Sigmoid colon (tissue), 7 donors: ENCODE data around the gene PPFIBP2. TPM values are rescaled to one million over a fixed set of nuclear protein-coding genes. Genes with fewer than 3 reads are reported as not detected.

Source experiments
- DNase-seq: peaks from one replicate; pipeline ENCODE4 v3.0.0-alpha.2; 2019
- H3K27ac ChIP-seq, 4 donors: fragments of 200-600 bp; sonication (generic); one replicate each; pipeline ENCODE4 v1.5.1; 2016 to 2019; ENCODE audit warnings: mild to moderate bottlenecking in 1 of 4
- H3K27me3 ChIP-seq, 3 donors: fragments of 200-600 bp; sonication (generic); one replicate each; pipeline ENCODE4 v1.5.1; 2019; ENCODE audit warnings: mild to moderate bottlenecking in 1 of 3
- H3K36me3 ChIP-seq, 4 donors: fragments of 200-600 bp; sonication (generic); one replicate each; pipeline ENCODE4 v1.5.1; 2016 to 2019
- H3K4me1 ChIP-seq, 4 donors: fragments of 200-600 bp; sonication (generic); one replicate each; pipeline ENCODE4 v1.5.1; 2017 to 2019
- H3K4me3 ChIP-seq, 4 donors: fragments of 200-600 bp; sonication (generic); one replicate each; pipeline ENCODE4 v1.5.1; 2017 to 2019; ENCODE audit warnings: mild to moderate bottlenecking in 2 of 4, moderate library complexity in 1 of 4
- H3K9me3 ChIP-seq, 4 donors: fragments of 200-600 bp in 3 of 4; sonication (generic) in 3 of 4; one replicate each; pipeline versions ENCODE4 v1.5.1 to v1.6.1; 2013 to 2019
- EP300 ChIP-seq, 4 donors: sonication (generic); formaldehyde crosslinking; IDR thresholded peaks; one replicate each; pipeline ENCODE4 v1.6.1; 2017; ENCODE audit warnings: antibody characterized with exemption in 4 of 4
- POLR2A ChIP-seq, 2 donors: fragments of 450-650 bp; IDR thresholded peaks; one replicate each; pipeline ENCODE4 v1.6.1; 2016; ENCODE audit warnings: antibody characterized with exemption in 2 of 2, mild to moderate bottlenecking in 2 of 2, moderate library complexity in 2 of 2
- POLR2AphosphoS5 ChIP-seq, 4 donors: sonication (generic); formaldehyde crosslinking; IDR thresholded peaks; one replicate each; pipeline ENCODE4 v1.6.1; 2017; ENCODE audit warnings: antibody characterized with exemption in 4 of 4
- WGBS, 2 donors: extraction: QIAGEN DNeasy Blood & Tissue Kit; methylation state at CpG; one replicate each; pipeline ENCODE4 v1.1.7; 2013; 5-methylcytosine and 5-hydroxymethylcytosine counted together
- intact Hi-C: fragments of 100-400 bp; cut with DNase I; formaldehyde crosslinking; loops from one replicate; pipeline ENCODE4 v1.15.1; 2023
- polyA plus RNA-seq, 3 donors: library from polyadenylated mRNA; stranded (reverse); fragments of 200-250 nt; gene quantifications; one replicate each; pipeline ENCODE4 v1.2.3, GENCODE V29; 2013
- total RNA-seq, 4 donors: library from RNA; depleted of rRNA; stranded (reverse); fragments of >200 nt; gene quantifications; one replicate each; pipeline ENCODE4 v1.1.0, GENCODE V29; 2016
- TF ChIP-seq, protein P1 (sequence below), 4 experiments: fragments of 450-650 bp in 3 of 4; fragments of 200-600 bp in 1 of 4; IDR thresholded peaks; one replicate each; pipeline ENCODE4 v1.5.1; 2016 to 2019; ENCODE audit warnings: antibody characterized with exemption in 4 of 4, mild to moderate bottlenecking in 3 of 4, moderate library complexity in 2 of 4
- donor health status: healthy with polysubstance abuse.
- donor health status: Bipolar disorder and iron deficiency.
- donor health status: healthy.

PPFIBP2 gene
- total and polyA plus RNA-seq, 7 donors, result 4.1 to 33.5 (median 11.6) TPM

DNA sequence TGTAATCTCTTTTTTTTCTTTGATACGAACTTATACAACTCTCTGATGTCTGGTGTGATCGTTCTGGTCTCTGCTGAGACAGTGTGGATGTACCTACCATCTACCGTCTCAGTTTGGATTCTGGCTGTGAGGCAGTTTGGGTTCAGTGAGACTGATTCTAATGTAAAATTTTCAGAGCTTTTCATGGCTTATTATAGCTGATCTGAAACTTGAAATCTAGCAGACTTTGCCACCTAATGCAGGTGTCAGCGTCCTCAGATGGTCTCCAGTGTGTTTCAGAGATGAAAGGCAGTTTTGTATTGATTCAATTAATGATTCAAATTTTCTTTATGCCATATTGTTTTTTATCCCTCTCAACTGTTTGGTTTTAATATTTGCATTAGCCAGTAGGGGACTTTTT lies 35.9 kb downstream of the PPFIBP2 start:
- WGBS, 2 donors, result 67 to 87% methylated on average over 4 of the region's 4 CpGs
- Histone ChIP-seq H3K27ac (no peak overlapping the region), H3K27me3 (no peaks in the 10 kb centered on the region), H3K36me3 (no peaks in the 10 kb centered on the region), H3K4me1 (peaks cover 0 to under 1% (median 0%) of the 10 kb centered on the region in 4 donors), H3K4me3 (no peak overlapping the region), H3K9me3 (no peaks in the 10 kb centered on the region)
- TF ChIP-seq POLR2AphosphoS5 (IDR thresholded peaks at IDR 0.05) (no peak), EP300 (IDR thresholded peaks at IDR 0.05) (no peak), POLR2A (IDR thresholded peaks at IDR 0.05) (no peak)
- TF ChIP-seq, protein P1, sequence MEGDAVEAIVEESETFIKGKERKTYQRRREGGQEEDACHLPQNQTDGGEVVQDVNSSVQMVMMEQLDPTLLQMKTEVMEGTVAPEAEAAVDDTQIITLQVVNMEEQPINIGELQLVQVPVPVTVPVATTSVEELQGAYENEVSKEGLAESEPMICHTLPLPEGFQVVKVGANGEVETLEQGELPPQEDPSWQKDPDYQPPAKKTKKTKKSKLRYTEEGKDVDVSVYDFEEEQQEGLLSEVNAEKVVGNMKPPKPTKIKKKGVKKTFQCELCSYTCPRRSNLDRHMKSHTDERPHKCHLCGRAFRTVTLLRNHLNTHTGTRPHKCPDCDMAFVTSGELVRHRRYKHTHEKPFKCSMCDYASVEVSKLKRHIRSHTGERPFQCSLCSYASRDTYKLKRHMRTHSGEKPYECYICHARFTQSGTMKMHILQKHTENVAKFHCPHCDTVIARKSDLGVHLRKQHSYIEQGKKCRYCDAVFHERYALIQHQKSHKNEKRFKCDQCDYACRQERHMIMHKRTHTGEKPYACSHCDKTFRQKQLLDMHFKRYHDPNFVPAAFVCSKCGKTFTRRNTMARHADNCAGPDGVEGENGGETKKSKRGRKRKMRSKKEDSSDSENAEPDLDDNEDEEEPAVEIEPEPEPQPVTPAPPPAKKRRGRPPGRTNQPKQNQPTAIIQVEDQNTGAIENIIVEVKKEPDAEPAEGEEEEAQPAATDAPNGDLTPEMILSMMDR (IDR thresholded peaks at IDR 0.05), result no peak
- DNase-seq, result no peak
- intact Hi-C loops, result no loop called here

DNA sequence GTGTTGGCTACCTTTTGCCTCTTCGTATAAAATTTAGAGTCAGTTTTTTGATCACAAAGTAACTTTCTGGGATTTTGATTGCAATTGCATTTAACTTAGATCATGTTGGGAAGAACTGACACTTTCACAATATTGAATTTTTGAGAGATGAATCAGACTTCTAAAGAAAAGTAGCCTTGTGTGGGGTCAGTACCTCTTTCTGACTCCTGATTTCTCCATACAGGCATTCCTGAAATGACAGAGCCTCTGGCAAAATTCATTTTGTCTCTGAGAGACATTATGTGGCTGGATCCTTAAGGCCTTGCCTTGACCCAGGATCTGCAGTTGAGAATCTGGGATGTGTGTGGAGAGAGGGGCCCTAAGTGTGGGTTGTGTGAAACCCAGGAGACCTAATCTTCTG lies 37.8 kb downstream of the PPFIBP2 start:
- WGBS, 2 donors, result 94 to 97% methylated on average over 1 of the region's 1 CpG
- no peak for DNase-seq

DNA sequence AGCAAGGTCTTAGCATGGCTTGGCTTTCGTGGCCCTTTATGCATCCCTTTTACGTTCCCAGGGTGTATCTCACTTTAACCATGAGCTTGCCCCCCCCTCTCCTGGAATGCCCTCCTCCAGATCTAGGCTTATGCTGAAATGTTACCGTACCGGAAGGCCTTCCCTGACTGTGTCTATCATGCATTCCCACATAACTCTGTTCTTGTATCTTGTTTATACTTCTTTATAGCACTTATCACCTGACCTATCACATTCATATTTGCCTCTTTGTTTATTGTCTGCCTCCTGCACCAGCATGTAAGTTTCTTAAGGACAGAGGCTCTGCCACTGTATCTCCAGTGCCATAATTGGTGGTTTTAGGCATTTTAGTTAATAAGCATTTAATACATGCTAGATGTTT lies 38.9 kb downstream of the PPFIBP2 start:
- Histone ChIP-seq H3K9me3 (no peaks in the 10 kb centered on the region), H3K27me3 (no peaks in the 10 kb centered on the region), H3K4me3 (no peak overlapping the region), H3K36me3 (no peaks in the 10 kb centered on the region), H3K27ac (no peak overlapping the region), H3K4me1 (peaks cover 0 to 10% (median 8%) of the 10 kb centered on the region in 4 donors)
- TF ChIP-seq EP300 (IDR thresholded peaks at IDR 0.05), result no peak
- TF ChIP-seq, protein P1 (IDR thresholded peaks at IDR 0.05), result no peak
- no peak for TF ChIP-seq POLR2AphosphoS5 (IDR thresholded peaks at IDR 0.05)
- TF ChIP-seq POLR2A (IDR thresholded peaks at IDR 0.05), result no peak
- no peak for DNase-seq
- intact Hi-C loops, result no loop called here
- 25 to 76% methylated on average over 4 of the region's 4 CpGs for WGBS, 2 donors

More for the DNA sequence above, 37.8 kb downstream of the PPFIBP2 start:
- no peaks in the 10 kb centered on the region for H3K36me3 ChIP-seq
- peaks cover 0 to 10% (median 8%) of the 10 kb centered on the region in 4 donors for H3K4me1 ChIP-seq
- H3K4me3 ChIP-seq, result no peak overlapping the region
- H3K27me3 ChIP-seq, result no peaks in the 10 kb centered on the region
- no peak for TF ChIP-seq POLR2A (IDR thresholded peaks at IDR 0.05)
- TF ChIP-seq, protein P1 (IDR thresholded peaks at IDR 0.05), result no peak
- no peak for TF ChIP-seq POLR2AphosphoS5 (IDR thresholded peaks at IDR 0.05)
- TF ChIP-seq EP300 (IDR thresholded peaks at IDR 0.05), result no peak
- intact Hi-C loops, result no loop called here
- H3K9me3 ChIP-seq, result no peaks in the 10 kb centered on the region
- H3K27ac ChIP-seq, result no peak overlapping the region

GRCh38 chr11:7555052-7555699 lies 41.4 kb downstream of the PPFIBP2 start:
- Histone ChIP-seq H3K36me3 (no peaks in the 10 kb centered on the region), H3K4me1 (peaks cover 0 to 10% (median 8%) of the 10 kb centered on the region in 4 donors), H3K27me3 (no peaks in the 10 kb centered on the region), H3K4me3 (no peak overlapping the region), H3K9me3 (no peaks in the 10 kb centered on the region), H3K27ac (no peak overlapping the region)
- TF ChIP-seq EP300 (IDR thresholded peaks at IDR 0.05) (no peak), POLR2AphosphoS5 (IDR thresholded peaks at IDR 0.05) (no peak), POLR2A (IDR thresholded peaks at IDR 0.05) (no peak)
- TF ChIP-seq, protein P1 (IDR thresholded peaks at IDR 0.05), result no peak
- 24 to 62% methylated on average over 7 of the region's 7 CpGs for WGBS, 2 donors
- DNase-seq, result no peak
- intact Hi-C loops, result no loop called here

DNA sequence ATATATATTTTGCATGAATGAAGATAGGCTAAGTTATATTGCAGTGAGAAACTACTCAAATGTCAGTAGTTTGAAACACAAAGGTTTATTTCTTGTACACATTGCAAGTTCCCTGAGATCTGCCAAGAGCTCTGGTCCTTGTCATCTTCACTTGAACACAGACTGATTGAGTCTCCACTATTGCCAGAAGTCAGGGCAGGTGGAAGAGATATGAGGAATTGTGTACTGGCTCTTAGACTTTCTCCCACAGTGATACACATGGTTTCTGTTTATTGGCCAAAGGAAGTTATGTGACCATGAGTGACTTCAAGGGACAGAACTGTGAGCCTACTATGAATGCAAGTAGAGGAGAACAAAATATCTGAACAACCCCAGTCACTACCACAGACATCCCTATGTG lies 44.2 kb downstream of the PPFIBP2 start:
- Histone ChIP-seq H3K4me3 (no peak overlapping the region), H3K4me1 (peaks cover 0 to 16% (median 11%) of the 10 kb centered on the region in 4 donors), H3K27me3 (no peaks in the 10 kb centered on the region), H3K27ac (no peak overlapping the region), H3K9me3 (no peaks in the 10 kb centered on the region), H3K36me3 (no peaks in the 10 kb centered on the region)
- DNase-seq, result no peak
- TF ChIP-seq, protein P1 (IDR thresholded peaks at IDR 0.05), result no peak
- TF ChIP-seq POLR2A (IDR thresholded peaks at IDR 0.05), result no peak
- no peak for TF ChIP-seq POLR2AphosphoS5 (IDR thresholded peaks at IDR 0.05)
- TF ChIP-seq EP300 (IDR thresholded peaks at IDR 0.05), result no peak
- intact Hi-C loops, result no loop called here
